GM12874 (cell line): Measurements from ENCODE around the gene QRFPR.

Experiments
- CTCF ChIP-seq: IDR thresholded peaks from 2 replicates; pipeline ENCODE4 v1.5.1; 2011; ENCODE audit warnings: low read depth, mild to moderate bottlenecking, control low read depth, low read length, moderate library complexity; ENCODE audit not compliant: insufficient read depth

Gene QRFPR

GRCh38 chr4:121339824-121340223 lies 41.0 kb downstream of the QRFPR start:
- TF ChIP-seq CTCF = no peak

- TF ChIP-seq CTCF = no peak
Measured at GRCh38 chr4:121339307-121339706, 41.5 kb downstream of the QRFPR start.

- no peak for TF ChIP-seq CTCF
Measured at GRCh38 chr4:121338518-121338917, 42.3 kb downstream of the QRFPR start.

GRCh38 chr4:121336706-121337105 lies 44.1 kb downstream of the QRFPR start:
- no peak for TF ChIP-seq CTCF

- no peak for TF ChIP-seq CTCF
Measured at GRCh38 chr4:121330180-121330665, 50.6 kb downstream of the QRFPR start.

GRCh38 chr4:121326597-121326996 lies 54.2 kb downstream of the QRFPR start:
- no peak for TF ChIP-seq CTCF

GRCh38 chr4:121324331-121324730 lies 56.5 kb downstream of the QRFPR start:
- TF ChIP-seq CTCF = no peak

- TF ChIP-seq CTCF = no peak
Measured at GRCh38 chr4:121321466-121321865, 59.4 kb downstream of the QRFPR start.
